H1 (cell line): ENCODE data around the gene HDHD3.

ENCODE experiments used
- POLR2A ChIP-seq, 2 experiments: IDR thresholded peaks; 1 replicate in 1 of 2; 2 replicates in 1 of 2; pipeline ENCODE4 v1.6.1; 2011; ENCODE audit warnings: low read depth in 2 of 2, low read length in 2 of 2, mild to moderate bottlenecking in 2 of 2; ENCODE audit errors: control extremely low read depth in 1 of 2
- POLR2AphosphoS5 ChIP-seq: IDR thresholded peaks from 2 replicates; pipeline ENCODE4 v1.6.1; 2011; ENCODE audit warnings: low read depth, low read length
- SRF ChIP-seq: IDR thresholded peaks from 2 replicates; pipeline ENCODE4 v1.6.1; 2011; ENCODE audit warnings: mild to moderate bottlenecking, low read depth, low read length, moderate library complexity
- YY1 ChIP-seq: IDR thresholded peaks from 2 replicates; pipeline ENCODE4 v1.6.1; 2011; ENCODE audit warnings: low read depth, mild to moderate bottlenecking, low read length
- TF ChIP-seq, protein P1 (sequence below), 3 experiments: IDR thresholded peaks; 1 replicate in 2 of 3; 2 replicates in 1 of 3; pipeline versions ENCODE4 v1.5.1 to v1.6.1; 2011; ENCODE audit warnings: low read length in 3 of 3, mild to moderate bottlenecking in 3 of 3, inconsistent platforms in 2 of 3, low read depth in 1 of 3, moderate library complexity in 1 of 3; ENCODE audit not compliant: insufficient read depth in 1 of 3; ENCODE audit errors: control extremely low read depth in 1 of 3
- TF ChIP-seq, protein P2 (sequence below): fragments of 300-600 bp; sonication (generic); IDR thresholded peaks from 2 replicates; pipeline ENCODE4 v1.7.1; 2012; ENCODE audit warnings: low read length, moderate library complexity, mild to moderate bottlenecking, inconsistent platforms; ENCODE audit not compliant: insufficient replicate concordance

DNA sequence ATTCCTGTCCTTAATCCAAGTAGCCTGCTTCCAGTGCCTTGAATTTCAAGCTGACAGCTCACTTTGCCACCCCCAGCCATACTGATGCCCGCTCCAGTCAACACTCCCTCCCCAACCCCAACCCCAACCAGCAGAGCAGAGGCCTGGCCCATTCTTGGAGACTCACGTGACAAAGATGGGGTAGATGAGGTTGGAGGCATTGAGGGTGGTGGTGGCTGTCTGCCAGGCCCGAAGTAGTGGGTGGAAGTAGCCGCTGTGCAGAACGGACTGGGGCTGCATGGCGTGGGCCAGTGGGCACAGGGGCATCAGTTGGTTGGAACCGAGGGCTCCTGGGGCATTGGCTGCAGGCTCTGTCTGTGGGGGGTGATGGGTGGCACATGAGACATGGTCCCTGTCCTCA is 16.5 kb upstream of the HDHD3 start:
- TF ChIP-seq SRF, result no peak
- TF ChIP-seq, protein P1, sequence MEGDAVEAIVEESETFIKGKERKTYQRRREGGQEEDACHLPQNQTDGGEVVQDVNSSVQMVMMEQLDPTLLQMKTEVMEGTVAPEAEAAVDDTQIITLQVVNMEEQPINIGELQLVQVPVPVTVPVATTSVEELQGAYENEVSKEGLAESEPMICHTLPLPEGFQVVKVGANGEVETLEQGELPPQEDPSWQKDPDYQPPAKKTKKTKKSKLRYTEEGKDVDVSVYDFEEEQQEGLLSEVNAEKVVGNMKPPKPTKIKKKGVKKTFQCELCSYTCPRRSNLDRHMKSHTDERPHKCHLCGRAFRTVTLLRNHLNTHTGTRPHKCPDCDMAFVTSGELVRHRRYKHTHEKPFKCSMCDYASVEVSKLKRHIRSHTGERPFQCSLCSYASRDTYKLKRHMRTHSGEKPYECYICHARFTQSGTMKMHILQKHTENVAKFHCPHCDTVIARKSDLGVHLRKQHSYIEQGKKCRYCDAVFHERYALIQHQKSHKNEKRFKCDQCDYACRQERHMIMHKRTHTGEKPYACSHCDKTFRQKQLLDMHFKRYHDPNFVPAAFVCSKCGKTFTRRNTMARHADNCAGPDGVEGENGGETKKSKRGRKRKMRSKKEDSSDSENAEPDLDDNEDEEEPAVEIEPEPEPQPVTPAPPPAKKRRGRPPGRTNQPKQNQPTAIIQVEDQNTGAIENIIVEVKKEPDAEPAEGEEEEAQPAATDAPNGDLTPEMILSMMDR (IDR thresholded peaks at IDR 0.05; ENCODE audit: control extremely low read depth in 1 of 3, insufficient read depth in 1 of 3, low read depth in 1 of 3, low read length in 3 of 3), result no peak
- no peak for TF ChIP-seq POLR2AphosphoS5
- TF ChIP-seq, protein P2, sequence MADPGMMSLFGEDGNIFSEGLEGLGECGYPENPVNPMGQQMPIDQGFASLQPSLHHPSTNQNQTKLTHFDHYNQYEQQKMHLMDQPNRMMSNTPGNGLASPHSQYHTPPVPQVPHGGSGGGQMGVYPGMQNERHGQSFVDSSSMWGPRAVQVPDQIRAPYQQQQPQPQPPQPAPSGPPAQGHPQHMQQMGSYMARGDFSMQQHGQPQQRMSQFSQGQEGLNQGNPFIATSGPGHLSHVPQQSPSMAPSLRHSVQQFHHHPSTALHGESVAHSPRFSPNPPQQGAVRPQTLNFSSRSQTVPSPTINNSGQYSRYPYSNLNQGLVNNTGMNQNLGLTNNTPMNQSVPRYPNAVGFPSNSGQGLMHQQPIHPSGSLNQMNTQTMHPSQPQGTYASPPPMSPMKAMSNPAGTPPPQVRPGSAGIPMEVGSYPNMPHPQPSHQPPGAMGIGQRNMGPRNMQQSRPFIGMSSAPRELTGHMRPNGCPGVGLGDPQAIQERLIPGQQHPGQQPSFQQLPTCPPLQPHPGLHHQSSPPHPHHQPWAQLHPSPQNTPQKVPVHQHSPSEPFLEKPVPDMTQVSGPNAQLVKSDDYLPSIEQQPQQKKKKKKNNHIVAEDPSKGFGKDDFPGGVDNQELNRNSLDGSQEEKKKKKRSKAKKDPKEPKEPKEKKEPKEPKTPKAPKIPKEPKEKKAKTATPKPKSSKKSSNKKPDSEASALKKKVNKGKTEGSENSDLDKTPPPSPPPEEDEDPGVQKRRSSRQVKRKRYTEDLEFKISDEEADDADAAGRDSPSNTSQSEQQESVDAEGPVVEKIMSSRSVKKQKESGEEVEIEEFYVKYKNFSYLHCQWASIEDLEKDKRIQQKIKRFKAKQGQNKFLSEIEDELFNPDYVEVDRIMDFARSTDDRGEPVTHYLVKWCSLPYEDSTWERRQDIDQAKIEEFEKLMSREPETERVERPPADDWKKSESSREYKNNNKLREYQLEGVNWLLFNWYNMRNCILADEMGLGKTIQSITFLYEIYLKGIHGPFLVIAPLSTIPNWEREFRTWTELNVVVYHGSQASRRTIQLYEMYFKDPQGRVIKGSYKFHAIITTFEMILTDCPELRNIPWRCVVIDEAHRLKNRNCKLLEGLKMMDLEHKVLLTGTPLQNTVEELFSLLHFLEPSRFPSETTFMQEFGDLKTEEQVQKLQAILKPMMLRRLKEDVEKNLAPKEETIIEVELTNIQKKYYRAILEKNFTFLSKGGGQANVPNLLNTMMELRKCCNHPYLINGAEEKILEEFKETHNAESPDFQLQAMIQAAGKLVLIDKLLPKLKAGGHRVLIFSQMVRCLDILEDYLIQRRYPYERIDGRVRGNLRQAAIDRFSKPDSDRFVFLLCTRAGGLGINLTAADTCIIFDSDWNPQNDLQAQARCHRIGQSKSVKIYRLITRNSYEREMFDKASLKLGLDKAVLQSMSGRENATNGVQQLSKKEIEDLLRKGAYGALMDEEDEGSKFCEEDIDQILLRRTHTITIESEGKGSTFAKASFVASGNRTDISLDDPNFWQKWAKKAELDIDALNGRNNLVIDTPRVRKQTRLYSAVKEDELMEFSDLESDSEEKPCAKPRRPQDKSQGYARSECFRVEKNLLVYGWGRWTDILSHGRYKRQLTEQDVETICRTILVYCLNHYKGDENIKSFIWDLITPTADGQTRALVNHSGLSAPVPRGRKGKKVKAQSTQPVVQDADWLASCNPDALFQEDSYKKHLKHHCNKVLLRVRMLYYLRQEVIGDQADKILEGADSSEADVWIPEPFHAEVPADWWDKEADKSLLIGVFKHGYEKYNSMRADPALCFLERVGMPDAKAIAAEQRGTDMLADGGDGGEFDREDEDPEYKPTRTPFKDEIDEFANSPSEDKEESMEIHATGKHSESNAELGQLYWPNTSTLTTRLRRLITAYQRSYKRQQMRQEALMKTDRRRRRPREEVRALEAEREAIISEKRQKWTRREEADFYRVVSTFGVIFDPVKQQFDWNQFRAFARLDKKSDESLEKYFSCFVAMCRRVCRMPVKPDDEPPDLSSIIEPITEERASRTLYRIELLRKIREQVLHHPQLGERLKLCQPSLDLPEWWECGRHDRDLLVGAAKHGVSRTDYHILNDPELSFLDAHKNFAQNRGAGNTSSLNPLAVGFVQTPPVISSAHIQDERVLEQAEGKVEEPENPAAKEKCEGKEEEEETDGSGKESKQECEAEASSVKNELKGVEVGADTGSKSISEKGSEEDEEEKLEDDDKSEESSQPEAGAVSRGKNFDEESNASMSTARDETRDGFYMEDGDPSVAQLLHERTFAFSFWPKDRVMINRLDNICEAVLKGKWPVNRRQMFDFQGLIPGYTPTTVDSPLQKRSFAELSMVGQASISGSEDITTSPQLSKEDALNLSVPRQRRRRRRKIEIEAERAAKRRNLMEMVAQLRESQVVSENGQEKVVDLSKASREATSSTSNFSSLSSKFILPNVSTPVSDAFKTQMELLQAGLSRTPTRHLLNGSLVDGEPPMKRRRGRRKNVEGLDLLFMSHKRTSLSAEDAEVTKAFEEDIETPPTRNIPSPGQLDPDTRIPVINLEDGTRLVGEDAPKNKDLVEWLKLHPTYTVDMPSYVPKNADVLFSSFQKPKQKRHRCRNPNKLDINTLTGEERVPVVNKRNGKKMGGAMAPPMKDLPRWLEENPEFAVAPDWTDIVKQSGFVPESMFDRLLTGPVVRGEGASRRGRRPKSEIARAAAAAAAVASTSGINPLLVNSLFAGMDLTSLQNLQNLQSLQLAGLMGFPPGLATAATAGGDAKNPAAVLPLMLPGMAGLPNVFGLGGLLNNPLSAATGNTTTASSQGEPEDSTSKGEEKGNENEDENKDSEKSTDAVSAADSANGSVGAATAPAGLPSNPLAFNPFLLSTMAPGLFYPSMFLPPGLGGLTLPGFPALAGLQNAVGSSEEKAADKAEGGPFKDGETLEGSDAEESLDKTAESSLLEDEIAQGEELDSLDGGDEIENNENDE, result no peak
- no peak for TF ChIP-seq YY1
- TF ChIP-seq POLR2A (IDR thresholded peaks at IDR 0.05; ENCODE audit: control extremely low read depth in 1 of 2, low read depth in 2 of 2, low read length in 2 of 2), result no peak
